Osteoblast (primary cell): Measurements from ENCODE around the gene METTL25. TPM values are rescaled to one million over a fixed set of nuclear protein-coding genes. Genes with fewer than 3 reads are reported as not detected.

Source experiments
- DNase-seq: peaks from one replicate; pipeline ENCODE4 v3.0.0; 2011; ENCODE audit warnings: low spot score, mixed read lengths; ENCODE audit not compliant: insufficient read length; ENCODE audit errors: missing footprints
- H2AFZ ChIP-seq: 2 replicates; pipeline ENCODE4 v1.6.0; 2011; ENCODE audit warnings: mild to moderate bottlenecking, low read length
- H3K27ac ChIP-seq: 2 replicates; pipeline ENCODE4 v1.5.1; 2011; ENCODE audit warnings: mild to moderate bottlenecking, low read depth, low read length, moderate library complexity
- H3K27me3 ChIP-seq: 2 replicates; pipeline ENCODE4 v1.6.0; 2012; ENCODE audit warnings: mild to moderate bottlenecking, control low read depth, inconsistent platforms, low read length, moderate library complexity; ENCODE audit not compliant: insufficient read depth
- H3K36me3 ChIP-seq: 2 replicates; pipeline ENCODE4 v1.5.1; 2011; ENCODE audit warnings: mild to moderate bottlenecking, low read length, control low read depth, moderate library complexity; ENCODE audit not compliant: insufficient read depth
- H3K4me1 ChIP-seq: 2 replicates; pipeline ENCODE4 v1.5.1; 2011; ENCODE audit warnings: mild to moderate bottlenecking, low read length, control low read depth, moderate library complexity; ENCODE audit not compliant: insufficient read depth
- H3K4me2 ChIP-seq: 2 replicates; pipeline ENCODE4 v1.6.0; 2011; ENCODE audit warnings: mild to moderate bottlenecking, low read length; ENCODE audit not compliant: insufficient read depth
- H3K4me3 ChIP-seq: fragments of 200-600 bp; sonication (generic); 3 replicates; pipeline ENCODE4 v1.5.1; 2012; ENCODE audit warnings: mild to moderate bottlenecking, low read length, inconsistent platforms; ENCODE audit not compliant: insufficient read depth
- H3K79me2 ChIP-seq: 2 replicates; pipeline ENCODE4 v1.6.0; 2012; ENCODE audit warnings: mild to moderate bottlenecking, low read length, control low read depth, inconsistent platforms; ENCODE audit not compliant: insufficient read depth
- H3K9me3 ChIP-seq: 2 replicates; pipeline ENCODE4 v1.5.1; 2011; ENCODE audit warnings: low read depth, low read length, control low read depth
- H4K20me1 ChIP-seq: 2 replicates; pipeline ENCODE4 v1.6.0; 2012; ENCODE audit warnings: mild to moderate bottlenecking, low read length, control low read depth; ENCODE audit not compliant: insufficient read depth
- total RNA-seq: library from RNA; depleted of rRNA; stranded (reverse); fragments of >200 nt; gene quantifications from 2 replicates; pipeline ENCODE4 v1.2.3, GENCODE V29; 2012
- TF ChIP-seq, protein P1 (sequence below): IDR thresholded peaks from 2 replicates; pipeline ENCODE4 v1.5.1; 2011; ENCODE audit warnings: mild to moderate bottlenecking, low read depth, low read length, moderate library complexity; ENCODE audit errors: extremely low read depth

Gene METTL25
- total RNA-seq, 1 donor = 18.1 TPM

DNA sequence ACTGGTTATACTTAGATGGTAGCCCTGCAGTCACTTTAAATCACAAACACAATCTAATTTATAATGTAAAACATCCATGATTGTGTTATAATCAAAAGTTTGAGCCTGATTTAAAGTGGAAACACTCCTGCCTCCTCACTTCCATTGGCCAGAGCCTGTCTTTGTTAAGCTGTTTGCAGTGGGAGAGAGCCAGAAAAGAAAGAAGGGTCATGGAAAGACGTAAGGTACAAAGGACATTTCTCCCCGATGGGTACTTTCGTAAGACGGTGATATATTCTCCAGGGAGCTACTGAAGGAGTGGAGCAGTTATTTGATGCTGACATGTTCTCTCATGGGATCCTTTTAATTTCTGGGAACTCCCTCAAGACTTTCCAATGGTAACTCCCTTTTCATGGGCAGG, 164.0 kb downstream of the METTL25 start:
- no peak for DNase-seq
- H3K36me3 ChIP-seq = no peaks in the 10 kb centered on the region
- no peak overlapping the region for H3K4me2 ChIP-seq
- no peaks in the 10 kb centered on the region for H4K20me1 ChIP-seq
- H3K27me3 ChIP-seq = no peaks in the 10 kb centered on the region
- H3K9me3 ChIP-seq = no peaks in the 10 kb centered on the region
- TF ChIP-seq, protein P1, sequence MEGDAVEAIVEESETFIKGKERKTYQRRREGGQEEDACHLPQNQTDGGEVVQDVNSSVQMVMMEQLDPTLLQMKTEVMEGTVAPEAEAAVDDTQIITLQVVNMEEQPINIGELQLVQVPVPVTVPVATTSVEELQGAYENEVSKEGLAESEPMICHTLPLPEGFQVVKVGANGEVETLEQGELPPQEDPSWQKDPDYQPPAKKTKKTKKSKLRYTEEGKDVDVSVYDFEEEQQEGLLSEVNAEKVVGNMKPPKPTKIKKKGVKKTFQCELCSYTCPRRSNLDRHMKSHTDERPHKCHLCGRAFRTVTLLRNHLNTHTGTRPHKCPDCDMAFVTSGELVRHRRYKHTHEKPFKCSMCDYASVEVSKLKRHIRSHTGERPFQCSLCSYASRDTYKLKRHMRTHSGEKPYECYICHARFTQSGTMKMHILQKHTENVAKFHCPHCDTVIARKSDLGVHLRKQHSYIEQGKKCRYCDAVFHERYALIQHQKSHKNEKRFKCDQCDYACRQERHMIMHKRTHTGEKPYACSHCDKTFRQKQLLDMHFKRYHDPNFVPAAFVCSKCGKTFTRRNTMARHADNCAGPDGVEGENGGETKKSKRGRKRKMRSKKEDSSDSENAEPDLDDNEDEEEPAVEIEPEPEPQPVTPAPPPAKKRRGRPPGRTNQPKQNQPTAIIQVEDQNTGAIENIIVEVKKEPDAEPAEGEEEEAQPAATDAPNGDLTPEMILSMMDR = no peak
- H3K4me1 ChIP-seq = no peaks in the 10 kb centered on the region
- H3K27ac ChIP-seq = no peak overlapping the region
- no peak overlapping the region for H3K4me3 ChIP-seq
- H2AFZ ChIP-seq = no peak overlapping the region
- no peaks in the 10 kb centered on the region for H3K79me2 ChIP-seq

DNA sequence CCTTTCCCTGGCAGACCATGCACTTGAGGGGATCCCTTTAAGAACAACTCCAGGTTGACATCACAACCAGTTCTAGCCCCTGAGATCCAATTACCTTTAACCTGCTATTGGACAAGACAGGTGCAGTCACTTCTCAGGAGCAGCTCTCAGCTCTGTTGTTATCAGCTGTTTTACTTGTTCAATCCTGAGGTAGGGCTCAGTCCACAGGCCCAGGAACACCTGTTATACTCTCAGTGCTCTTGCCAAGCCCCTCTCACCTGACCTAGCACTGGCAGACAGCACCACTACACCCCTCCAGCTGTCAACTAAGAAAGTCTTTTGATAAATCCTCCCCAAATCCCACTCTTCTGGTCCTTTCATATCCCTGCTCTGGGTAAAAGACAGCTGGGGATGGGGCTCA, 164.4 kb downstream of the METTL25 start:
- no peak overlapping the region for H3K4me2 ChIP-seq
- H3K27me3 ChIP-seq = no peaks in the 10 kb centered on the region
- no peak for DNase-seq
- H3K36me3 ChIP-seq = no peaks in the 10 kb centered on the region
- H3K9me3 ChIP-seq = no peaks in the 10 kb centered on the region
- no peaks in the 10 kb centered on the region for H3K4me1 ChIP-seq
- no peaks in the 10 kb centered on the region for H3K79me2 ChIP-seq
- no peaks in the 10 kb centered on the region for H4K20me1 ChIP-seq
- no peak overlapping the region for H2AFZ ChIP-seq
- no peak overlapping the region for H3K27ac ChIP-seq
- TF ChIP-seq, protein P1 = no peak
- no peak overlapping the region for H3K4me3 ChIP-seq

DNA sequence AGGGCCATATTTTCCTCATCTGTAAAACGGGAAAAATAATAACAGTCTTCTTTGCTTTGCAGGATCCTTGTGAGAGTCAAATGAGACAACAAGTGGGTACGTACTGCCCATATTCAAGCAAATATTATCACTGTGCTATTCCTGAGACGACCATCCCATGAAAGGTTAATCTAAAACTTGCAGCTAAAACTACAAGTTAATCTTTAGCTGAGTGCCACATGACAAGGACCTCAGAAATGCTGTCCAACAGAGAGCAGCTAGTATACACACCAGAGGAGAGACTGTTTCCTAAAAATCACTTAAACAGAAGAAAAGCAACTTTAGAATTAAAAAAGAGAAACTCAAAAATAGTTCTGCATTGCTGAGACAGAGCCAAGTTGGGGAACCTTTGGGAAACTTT, 165.7 kb downstream of the METTL25 start:
- H3K27ac ChIP-seq = no peak overlapping the region
- no peaks in the 10 kb centered on the region for H3K36me3 ChIP-seq
- H3K4me1 ChIP-seq = no peaks in the 10 kb centered on the region
- H2AFZ ChIP-seq = no peak overlapping the region
- no peaks in the 10 kb centered on the region for H3K79me2 ChIP-seq
- TF ChIP-seq, protein P1 = no peak
- H3K4me2 ChIP-seq = no peak overlapping the region
- H3K9me3 ChIP-seq = no peaks in the 10 kb centered on the region
- H4K20me1 ChIP-seq = no peaks in the 10 kb centered on the region
- no peak overlapping the region for H3K4me3 ChIP-seq
- DNase-seq = no peak
- H3K27me3 ChIP-seq = no peaks in the 10 kb centered on the region

- Histone ChIP-seq H3K4me3 (no peak overlapping the region), H3K4me1 (no peaks in the 10 kb centered on the region), H3K27ac (no peak overlapping the region), H3K27me3 (no peaks in the 10 kb centered on the region), H2AFZ (no peak overlapping the region), H3K36me3 (no peaks in the 10 kb centered on the region), H3K9me3 (no peaks in the 10 kb centered on the region), H3K79me2 (no peaks in the 10 kb centered on the region), H3K4me2 (no peak overlapping the region), H4K20me1 (no peaks in the 10 kb centered on the region)
- TF ChIP-seq, protein P1 = no peak
- DNase-seq = no peak
Measured at GRCh38 chr12:82524641-82525040, 166.3 kb downstream of the METTL25 start.
